ENCODE results near the gene SLC51B.

SLC51B gene

DNA sequence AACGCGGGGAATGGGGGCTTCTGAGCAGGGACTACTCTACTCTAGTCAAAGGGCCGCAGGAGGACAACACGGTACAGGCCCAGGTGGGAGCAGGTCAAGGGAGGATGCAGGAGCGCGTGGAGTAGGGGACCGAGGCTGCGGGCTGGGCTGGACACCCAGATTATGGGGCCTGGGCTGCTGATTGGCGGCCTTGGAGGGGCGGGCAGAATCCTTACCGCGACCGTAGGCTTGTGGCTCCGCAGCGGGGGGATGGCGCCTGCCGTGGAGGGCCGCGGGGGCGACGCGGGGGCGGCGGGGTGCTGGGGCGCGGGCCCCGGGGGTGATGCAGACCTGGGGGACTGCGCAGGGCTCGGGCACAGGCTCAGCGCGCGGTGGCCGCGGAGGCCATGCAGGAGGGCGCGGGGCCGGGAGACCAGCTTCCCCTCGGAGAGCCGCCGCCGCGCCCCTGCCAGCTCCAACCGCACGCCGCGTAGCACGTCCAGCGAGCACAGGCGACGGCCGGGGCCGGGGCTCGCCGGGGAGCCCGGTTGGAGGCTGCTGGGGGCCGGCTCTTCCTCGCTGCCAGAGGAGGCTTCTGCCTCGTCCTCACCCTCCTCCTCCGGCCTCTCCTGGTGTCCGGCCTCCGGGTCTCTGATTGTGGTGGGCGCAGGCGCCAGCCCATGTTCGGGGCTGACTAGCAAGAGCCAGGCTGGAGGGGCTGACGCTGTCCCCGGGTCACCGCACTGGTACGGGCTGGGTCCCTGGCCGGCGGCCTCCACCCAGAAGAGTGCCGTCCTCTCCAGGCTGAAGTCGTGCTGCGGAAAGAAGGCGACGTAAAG is 56.9 kb downstream of the SLC51B start:
- no peak for DNase-seq

DNA sequence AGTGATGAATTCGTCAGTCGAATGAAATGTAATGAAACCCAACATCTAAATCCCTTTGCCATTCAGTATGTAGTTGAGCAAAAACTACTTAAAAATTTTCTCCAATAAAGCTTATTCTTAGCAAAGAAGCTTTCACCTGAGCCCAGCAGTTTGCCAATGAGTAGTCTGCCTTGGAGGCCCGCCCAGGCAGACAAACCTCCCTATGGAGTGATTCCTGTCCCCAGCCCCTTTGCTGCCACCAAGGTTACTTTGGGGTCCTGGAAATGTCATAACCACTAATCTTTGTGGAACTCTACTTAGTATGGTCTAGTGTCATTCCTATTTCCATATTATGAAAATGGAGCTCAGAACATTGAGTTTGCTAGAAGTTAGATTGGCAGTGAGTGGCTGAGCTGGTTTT is 57.7 kb downstream of the SLC51B start:
- DNase-seq: no peak
